PC-9 (cell line): Measurements from ENCODE around the gene INO80E. TPM values are rescaled to one million over a fixed set of nuclear protein-coding genes. Genes with fewer than 3 reads are reported as not detected.

Experiments used
- BruUV-seq: library from RNA; stranded (reverse); fragments of 400-500 nt; replicated peaks from 2 replicates; lab custom pipeline; 2021; lab: Mats Ljungman, UMichigan
- CTCF ChIA-PET: fragments of 300-600 bp; sonication (Branson Sonifier 250); formaldehyde crosslinking; loops from one replicate; lab custom pipeline; 2022; ENCODE audit warnings: antibody characterized with exemption; lab: Charles Lee
- POLR2A ChIA-PET: fragments of 300-600 bp; sonication (Branson Sonifier 250); formaldehyde crosslinking; loops from one replicate; lab custom pipeline; 2022; ENCODE audit warnings: antibody characterized with exemption; ENCODE audit not compliant: unreplicated experiment; lab: Charles Lee
- DNase-seq, 2 experiments: peaks; one replicate each; pipeline versions ENCODE4 v3.0.0 to v3.0.0-alpha.2; 2015 to 2022; ENCODE audit warnings: mixed read lengths in 1 of 2
- H2AFZ ChIP-seq: fragments of 200-600 bp; sonication (generic); 2 replicates; pipeline ENCODE4 v1.8.1; 2017; ENCODE audit warnings: antibody characterized with exemption
- H3F3A ChIP-seq: fragments of 200-600 bp; sonication (generic); 2 replicates; pipeline ENCODE4 v1.8.1; 2017; ENCODE audit warnings: antibody characterized with exemption, mild to moderate bottlenecking, low read depth; ENCODE audit not compliant: insufficient read depth
- H3K27ac ChIP-seq: fragments of 200-600 bp; sonication (generic); 2 replicates; pipeline ENCODE4 v1.6.1; 2016; ENCODE audit warnings: mixed run types
- H3K27me3 ChIP-seq: fragments of 200-600 bp; sonication (generic); 2 replicates; pipeline ENCODE4 v1.6.1; 2016; ENCODE audit warnings: low read depth, mixed run types; ENCODE audit not compliant: insufficient read depth
- H3K36me3 ChIP-seq: fragments of 200-600 bp; sonication (generic); 2 replicates; pipeline ENCODE4 v1.6.1; 2016; ENCODE audit warnings: low read depth, mixed run types
- H3K4me1 ChIP-seq: fragments of 200-600 bp; sonication (generic); replicated peaks from 2 replicates; pipeline ENCODE4 v1.6.1; 2016; ENCODE audit warnings: mixed run types; ENCODE audit not compliant: insufficient read depth
- H3K4me2 ChIP-seq: fragments of 200-600 bp; sonication (generic); 2 replicates; pipeline ENCODE4 v1.6.1; 2017; ENCODE audit warnings: mixed run types
- H3K4me3 ChIP-seq: fragments of 200-600 bp; sonication (generic); 2 replicates; pipeline ENCODE4 v1.6.1; 2016; ENCODE audit warnings: mixed run types
- H3K79me2 ChIP-seq: fragments of 200-600 bp; sonication (generic); 2 replicates; pipeline ENCODE4 v1.6.1; 2017; ENCODE audit warnings: low read depth, mixed run types
- H3K9me2 ChIP-seq: fragments of 200-600 bp; sonication (generic); 2 replicates; pipeline ENCODE4 v1.8.1; 2017; ENCODE audit warnings: mild to moderate bottlenecking; ENCODE audit not compliant: insufficient read depth
- H3K9me3 ChIP-seq: fragments of 200-600 bp; sonication (generic); 2 replicates; pipeline ENCODE4 v1.8.1; 2016; ENCODE audit warnings: low read depth; ENCODE audit not compliant: insufficient read depth
- H4K20me1 ChIP-seq: fragments of 200-600 bp; sonication (generic); 2 replicates; pipeline ENCODE4 v1.8.1; 2017; ENCODE audit not compliant: insufficient read depth
- EZH2 ChIP-seq: fragments of 200-600 bp; sonication (generic); IDR thresholded peaks from 2 replicates; pipeline ENCODE4 v1.8.0; 2017; ENCODE audit warnings: antibody characterized with exemption, low read depth
- intact Hi-C: fragments of 100-400 bp; cut with micrococcal nuclease; formaldehyde crosslinking; loops from one replicate; pipeline ENCODE4 v1.10.0; 2022; ENCODE audit not compliant: unreplicated experiment
- total RNA-seq: library from RNA; stranded (reverse); gene quantifications from 2 replicates; pipeline ENCODE4 v1.2.3, GENCODE V29; 2021
- TF ChIP-seq, protein P1 (sequence below): fragments of 200-600 bp; sonication (generic); conservative IDR thresholded peaks from 2 replicates; pipeline ENCODE4 v1.6.1; 2017; ENCODE audit warnings: mixed run types, antibody characterized with exemption, mild to moderate bottlenecking, moderate library complexity

The INO80E gene
- total RNA-seq, 1 experiment from 2014 or later: 102 TPM

DNA sequence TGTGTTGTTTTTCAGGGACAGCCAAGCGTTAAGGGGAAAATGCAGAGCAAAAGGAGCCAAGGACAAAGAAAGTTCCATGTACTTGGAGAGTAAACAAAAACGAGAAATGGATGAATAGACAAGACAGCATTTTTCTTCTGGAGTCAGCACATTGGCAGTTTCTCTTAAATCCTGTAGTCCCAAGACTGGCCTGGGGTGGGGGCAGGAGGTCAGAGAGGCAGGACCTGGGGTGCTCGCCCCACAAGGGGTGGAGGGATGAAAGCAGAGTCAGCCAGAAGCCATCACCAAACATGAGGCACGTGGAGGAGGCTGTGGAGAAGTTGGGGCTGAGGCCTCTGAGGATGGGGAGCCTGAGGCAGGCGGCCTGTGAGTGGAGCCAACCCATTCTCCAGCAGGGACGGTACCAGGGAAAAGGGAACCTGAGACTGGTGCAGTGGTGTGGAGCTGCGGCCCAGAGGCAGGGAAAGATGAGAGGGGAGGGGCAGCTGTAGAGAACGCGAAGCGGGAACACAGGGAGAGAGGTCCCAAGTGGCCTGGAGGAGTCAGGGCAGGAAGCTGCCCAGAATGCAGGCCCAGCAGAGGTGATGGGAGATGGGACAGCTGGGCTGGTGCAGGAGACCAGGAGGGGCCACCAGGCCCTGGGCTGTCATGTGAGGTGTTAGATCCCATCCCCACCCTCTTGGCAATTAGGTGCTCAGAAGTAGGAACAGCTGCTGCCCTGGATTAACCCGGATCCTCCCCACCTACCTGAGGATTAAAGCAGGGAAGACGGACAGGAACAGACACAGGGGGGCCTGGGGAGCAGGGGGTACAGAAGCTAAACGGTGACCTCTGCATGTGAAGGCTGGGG is 31.8 kb downstream of the INO80E start:
- no peak for TF ChIP-seq EZH2
- TF ChIP-seq, protein P1, sequence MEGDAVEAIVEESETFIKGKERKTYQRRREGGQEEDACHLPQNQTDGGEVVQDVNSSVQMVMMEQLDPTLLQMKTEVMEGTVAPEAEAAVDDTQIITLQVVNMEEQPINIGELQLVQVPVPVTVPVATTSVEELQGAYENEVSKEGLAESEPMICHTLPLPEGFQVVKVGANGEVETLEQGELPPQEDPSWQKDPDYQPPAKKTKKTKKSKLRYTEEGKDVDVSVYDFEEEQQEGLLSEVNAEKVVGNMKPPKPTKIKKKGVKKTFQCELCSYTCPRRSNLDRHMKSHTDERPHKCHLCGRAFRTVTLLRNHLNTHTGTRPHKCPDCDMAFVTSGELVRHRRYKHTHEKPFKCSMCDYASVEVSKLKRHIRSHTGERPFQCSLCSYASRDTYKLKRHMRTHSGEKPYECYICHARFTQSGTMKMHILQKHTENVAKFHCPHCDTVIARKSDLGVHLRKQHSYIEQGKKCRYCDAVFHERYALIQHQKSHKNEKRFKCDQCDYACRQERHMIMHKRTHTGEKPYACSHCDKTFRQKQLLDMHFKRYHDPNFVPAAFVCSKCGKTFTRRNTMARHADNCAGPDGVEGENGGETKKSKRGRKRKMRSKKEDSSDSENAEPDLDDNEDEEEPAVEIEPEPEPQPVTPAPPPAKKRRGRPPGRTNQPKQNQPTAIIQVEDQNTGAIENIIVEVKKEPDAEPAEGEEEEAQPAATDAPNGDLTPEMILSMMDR: no peak
- Histone ChIP-seq H3K27me3 (peaks cover 85% of the 10 kb centered on the region), H3K9me2 (no peaks in the 10 kb centered on the region), H3K36me3 (no peaks in the 10 kb centered on the region), H3K4me2 (no peak overlapping the region), H3K9me3 (no peaks in the 10 kb centered on the region), H3K4me3 (no peak overlapping the region), H3K4me1 (no peaks in the 10 kb centered on the region), H4K20me1 (no peaks in the 10 kb centered on the region), H2AFZ (no peak overlapping the region), H3K27ac (no peak overlapping the region), H3F3A (0 out of 2 replicates have a peak, but pooled peaks cover 5% of the 10 kb centered on the region), H3K79me2 (no peaks in the 10 kb centered on the region)
- ChIA-PET CTCF (interaction anchor here (0.6 kb wide), 1 partner anchor 180 kb away, joined by 3 read pairs; no protein-coding TSS in a partner anchor), POLR2A (no interaction called here)
- intact Hi-C loops: no loop called here
- no peak for DNase-seq
- no TSS peak for BruUV-seq

DNA sequence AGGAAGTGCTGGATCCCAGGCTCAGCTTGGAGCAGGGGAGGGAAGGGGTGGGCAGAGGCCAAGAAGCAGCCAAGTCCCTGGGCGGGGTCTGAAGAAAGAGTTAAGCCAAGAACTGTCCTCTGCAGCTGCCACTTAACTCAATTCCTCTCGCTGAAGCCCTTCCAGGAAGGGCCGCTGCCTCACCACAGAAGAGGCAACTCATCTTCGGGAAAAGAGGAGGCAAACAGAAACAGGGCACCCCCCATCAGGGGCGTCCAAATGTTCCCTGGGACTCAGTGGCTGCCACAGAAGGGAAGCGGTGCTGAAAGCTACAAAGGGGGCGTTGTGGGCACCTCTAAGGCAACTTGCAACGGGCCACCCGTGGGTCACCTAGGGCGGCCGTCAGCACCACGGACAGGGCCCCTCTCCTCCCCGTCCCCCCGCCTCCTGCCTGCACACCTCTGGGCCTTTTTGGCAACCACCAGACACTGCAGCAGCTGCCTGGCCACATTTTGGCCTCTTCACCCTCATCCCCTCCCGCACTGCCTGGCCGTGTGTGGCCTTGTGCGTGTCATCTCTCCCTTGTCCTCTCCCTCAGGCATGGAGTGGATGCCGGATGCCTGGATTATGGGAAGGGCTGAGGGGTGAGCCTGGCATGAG is 32.5 kb downstream of the INO80E start:
- Histone ChIP-seq H3K9me3 (no peaks in the 10 kb centered on the region), H3K4me3 (no peak overlapping the region), H3F3A (0 out of 2 replicates have a peak, but pooled peaks cover 5% of the 10 kb centered on the region), H3K9me2 (no peaks in the 10 kb centered on the region), H3K27me3 (peaks cover 79% of the 10 kb centered on the region), H3K27ac (no peak overlapping the region), H2AFZ (no peak overlapping the region), H4K20me1 (no peaks in the 10 kb centered on the region), H3K36me3 (no peaks in the 10 kb centered on the region), H3K79me2 (no peaks in the 10 kb centered on the region), H3K4me1 (no peaks in the 10 kb centered on the region), H3K4me2 (no peak overlapping the region)
- intact Hi-C loops: no loop called here
- ChIA-PET CTCF (no interaction called here), POLR2A (no interaction called here)
- DNase-seq: peak in 1 of 2 experiments; percentile 51
- BruUV-seq: no TSS peak
- TF ChIP-seq, protein P1: no peak
- no peak for TF ChIP-seq EZH2

DNA sequence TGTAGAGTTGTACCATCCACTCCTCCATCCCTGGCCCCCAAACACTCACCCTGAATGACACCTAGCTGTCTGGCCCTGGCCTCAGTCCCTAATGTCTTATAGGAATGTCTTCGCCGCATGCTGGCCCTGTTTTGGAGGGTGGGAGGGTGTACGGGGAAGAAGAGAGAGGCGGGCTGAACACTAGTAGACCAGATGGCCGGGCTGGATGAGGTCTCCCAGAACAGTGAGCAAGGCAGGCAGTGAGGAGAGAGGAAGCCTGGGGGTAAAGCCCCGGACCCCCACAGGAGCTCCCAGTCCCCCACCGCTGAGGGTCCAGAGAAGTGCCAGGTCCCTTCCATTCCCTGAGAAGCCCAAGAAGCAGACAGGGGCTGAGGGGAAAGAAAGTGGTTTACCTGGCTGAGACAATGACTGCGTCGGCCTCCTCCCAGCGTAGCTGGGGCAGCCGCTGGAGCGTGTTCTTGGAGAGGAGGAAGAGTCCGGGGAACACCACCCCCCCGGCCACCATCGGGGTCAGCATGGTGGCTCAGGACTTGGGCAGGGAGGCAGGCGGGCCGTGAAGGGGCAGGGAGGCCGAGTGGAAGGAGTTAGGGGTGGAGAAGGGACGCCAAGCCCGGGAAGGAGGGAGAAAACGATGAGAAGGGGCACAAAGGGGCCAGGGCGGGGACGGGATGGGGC is 34.1 kb downstream of the INO80E start:
- Histone ChIP-seq H4K20me1 (no peaks in the 10 kb centered on the region), H3K4me3 (no peak overlapping the region), H3K27ac (no peak overlapping the region), H3F3A (0 out of 2 replicates have a peak, but pooled peaks cover 5% of the 10 kb centered on the region), H3K4me2 (no peak overlapping the region), H3K79me2 (no peaks in the 10 kb centered on the region), H3K36me3 (no peaks in the 10 kb centered on the region), H3K9me3 (no peaks in the 10 kb centered on the region), H3K27me3 (peaks cover 63% of the 10 kb centered on the region), H3K4me1 (no peaks in the 10 kb centered on the region), H2AFZ (no peak overlapping the region), H3K9me2 (no peaks in the 10 kb centered on the region)
- CTCF ChIA-PET: no interaction called here
- POLR2A ChIA-PET: no interaction called here
- no TSS peak for BruUV-seq
- DNase-seq: no peak
- TF ChIP-seq, protein P1: no peak
- TF ChIP-seq EZH2: no peak
- intact Hi-C loops: no loop called here
